Hepatic stellate cell (primary cell): ENCODE results near the gene LY6G6F.
"Not testable (repeated sequence)": the region's sequence is repeated elsewhere in the genome, so short reads cannot be mapped to it uniquely, and the experiment has no call there.

Source experiments
- DNase-seq: peaks from one replicate; pipeline ENCODE4 v3.0.0; 2011; ENCODE audit warnings: low spot score

The LY6G6F gene

GRCh38 chr6:31702819-31703716 is 3.6 kb upstream of the LY6G6F start, which contains the start of gene ABHD16A:
Gene ABHD16A (minus strand): TSS chr6:31703324. CDS start chr6:31703281, 43 bp downstream.
- peak; percentile 99 for DNase-seq

GRCh38 chr6:31705931-31706330 is 735 bp upstream of the LY6G6F start:
- no peak for DNase-seq

GRCh38 chr6:31707701-31708100 is 1.0 kb downstream of the LY6G6F start:
- DNase-seq, result no peak

GRCh38 chr6:31708224-31708623 is 1.6 kb downstream of the LY6G6F start:
- DNase-seq, result no peak

GRCh38 chr6:31709157-31709556 is 2.5 kb downstream of the LY6G6F start:
- DNase-seq, result not testable (repeated sequence)

GRCh38 chr6:31710523-31711219 is 4.0 kb downstream of the LY6G6F start:
- DNase-seq, result no peak

GRCh38 chr6:31711233-31711632 is 4.6 kb downstream of the LY6G6F start:
- DNase-seq, result no peak

GRCh38 chr6:31712296-31712695 is 5.6 kb downstream of the LY6G6F start:
- DNase-seq, result no peak

- DNase-seq, result no peak
These were observed 6.8 kb downstream of the LY6G6F start for GRCh38 chr6:31713465-31713864.

GRCh38 chr6:31713991-31714684 is 7.5 kb downstream of the LY6G6F start:
- no peak for DNase-seq

GRCh38 chr6:31715022-31715958 is 8.6 kb downstream of the LY6G6F start, which contains the start of gene LY6G6D:
Gene LY6G6D (plus strand): TSS chr6:31715348. CDS start chr6:31715356, 8 bp downstream.
- no peak for DNase-seq

GRCh38 chr6:31717499-31718222 is 11.0 kb downstream of the LY6G6F start:
- no peak for DNase-seq

- no peak for DNase-seq
These were observed 11.6 kb downstream of the LY6G6F start for GRCh38 chr6:31718265-31718664.

- no peak for DNase-seq
These were observed 12.3 kb downstream of the LY6G6F start for GRCh38 chr6:31719001-31719400.

- no peak for DNase-seq
These were observed 13.6 kb downstream of the LY6G6F start for GRCh38 chr6:31720196-31720770.

GRCh38 chr6:31721351-31722020 is 14.8 kb downstream of the LY6G6F start, which contains the start of gene LY6G6C:
Gene LY6G6C (minus strand): TSS chr6:31721746. CDS start chr6:31721679, 67 bp downstream.
- DNase-seq, result no peak

- no peak for DNase-seq
These were observed 15.5 kb downstream of the LY6G6F start for GRCh38 chr6:31722173-31722572.

GRCh38 chr6:31723245-31723979 is 16.7 kb downstream of the LY6G6F start, which contains the start of gene MPIG6B:
Gene MPIG6B (plus strand): TSS chr6:31723373. CDS start chr6:31723384, 11 bp downstream.
- DNase-seq, result no peak
